Hepatocyte (in vitro differentiated cells): ENCODE data around the gene GTF3C2. TPM values are rescaled to one million over a fixed set of nuclear protein-coding genes. Genes with fewer than 3 reads are reported as not detected.

Source experiments
- DNase-seq: peaks from one replicate; pipeline ENCODE4 v3.0.0-alpha.2; 2016; ENCODE audit warnings: low spot score
- H2AFZ ChIP-seq: fragments of 200-600 bp; sonication (generic); 2 replicates; pipeline ENCODE4 v1.6.0; 2016; ENCODE audit warnings: antibody characterized with exemption, mild to moderate bottlenecking
- H3K27ac ChIP-seq: fragments of 200-600 bp; sonication (generic); 2 replicates; pipeline ENCODE4 v1.5.1; 2016; ENCODE audit warnings: mild to moderate bottlenecking
- H3K27me3 ChIP-seq: fragments of 200-600 bp; sonication (generic); 2 replicates; pipeline ENCODE4 v1.6.1; 2016
- H3K36me3 ChIP-seq: fragments of 200-600 bp; sonication (generic); replicated peaks from 2 replicates; pipeline ENCODE4 v1.5.1; 2016; ENCODE audit warnings: low read depth; ENCODE audit not compliant: insufficient read depth
- H3K4me1 ChIP-seq: fragments of 200-600 bp; sonication (generic); 2 replicates; pipeline ENCODE4 v1.5.1; 2016; ENCODE audit warnings: mild to moderate bottlenecking, moderate library complexity; ENCODE audit not compliant: insufficient read depth
- H3K4me2 ChIP-seq: fragments of 200-600 bp; sonication (generic); 2 replicates; pipeline ENCODE4 v1.6.0; 2016
- H3K4me3 ChIP-seq: fragments of 200-600 bp; sonication (generic); 2 replicates; pipeline ENCODE4 v1.5.1; 2016; ENCODE audit warnings: mild to moderate bottlenecking
- H3K79me2 ChIP-seq: fragments of 200-600 bp; sonication (generic); 2 replicates; pipeline ENCODE4 v1.6.0; 2017; ENCODE audit warnings: mild to moderate bottlenecking
- H3K9me2 ChIP-seq: fragments of 200-600 bp; sonication (generic); replicated peaks from 2 replicates; pipeline ENCODE4 v1.6.0; 2017; ENCODE audit warnings: mild to moderate bottlenecking; ENCODE audit not compliant: insufficient read depth
- H3K9me3 ChIP-seq: fragments of 200-600 bp; sonication (generic); 2 replicates; pipeline ENCODE4 v1.5.1; 2016; ENCODE audit warnings: low read depth, mild to moderate bottlenecking
- H4K20me1 ChIP-seq: fragments of 200-600 bp; sonication (generic); 2 replicates; pipeline ENCODE4 v1.6.0; 2016; ENCODE audit warnings: mild to moderate bottlenecking; ENCODE audit not compliant: insufficient read depth, poor library complexity, severe bottlenecking
- EZH2 ChIP-seq: fragments of 200-600 bp; sonication (generic); IDR thresholded peaks from 2 replicates; pipeline ENCODE4 v1.6.1; 2016; ENCODE audit warnings: antibody characterized with exemption, mild to moderate bottlenecking, borderline replicate concordance
- EZH2phosphoT487 ChIP-seq: fragments of 200-600 bp; sonication (generic); IDR thresholded peaks from one replicate; pipeline ENCODE4 v1.6.1; 2018; ENCODE audit warnings: antibody characterized with exemption, mild to moderate bottlenecking, low read depth, moderate library complexity; ENCODE audit not compliant: unreplicated experiment, severe bottlenecking
- WGBS: methylation state at CpG from one replicate; pipeline ENCODE4 v1.1.6; 2016; ENCODE audit warnings: low lambda C conversion rate; ENCODE audit errors: missing lambda C conversion rate; 5-methylcytosine and 5-hydroxymethylcytosine counted together
- polyA plus RNA-seq: library from polyadenylated mRNA; unstranded; fragments of >200 nt; fragmentation: Nextera tagmentation; extraction: Ambion mirVana; gene quantifications from 2 replicates; pipeline ENCODE4 v1.2.1, GENCODE V29; 2016
- total RNA-seq: library from RNA; depleted of rRNA; stranded (reverse); fragments of >200 nt; gene quantifications from 2 replicates; pipeline ENCODE4 v1.2.3, GENCODE V29; 2014
- TF ChIP-seq, protein P1 (sequence below): fragments of 200-600 bp; sonication (generic); IDR thresholded peaks from 2 replicates; pipeline ENCODE4 v1.5.1; 2016; ENCODE audit warnings: antibody characterized with exemption, mild to moderate bottlenecking; ENCODE audit not compliant: poor library complexity

Gene GTF3C2
- total RNA-seq (51.3 and 53.3 TPM in 2 replicates), polyA plus RNA-seq (46.8 and 58.0 TPM in 2 replicates)

DNA sequence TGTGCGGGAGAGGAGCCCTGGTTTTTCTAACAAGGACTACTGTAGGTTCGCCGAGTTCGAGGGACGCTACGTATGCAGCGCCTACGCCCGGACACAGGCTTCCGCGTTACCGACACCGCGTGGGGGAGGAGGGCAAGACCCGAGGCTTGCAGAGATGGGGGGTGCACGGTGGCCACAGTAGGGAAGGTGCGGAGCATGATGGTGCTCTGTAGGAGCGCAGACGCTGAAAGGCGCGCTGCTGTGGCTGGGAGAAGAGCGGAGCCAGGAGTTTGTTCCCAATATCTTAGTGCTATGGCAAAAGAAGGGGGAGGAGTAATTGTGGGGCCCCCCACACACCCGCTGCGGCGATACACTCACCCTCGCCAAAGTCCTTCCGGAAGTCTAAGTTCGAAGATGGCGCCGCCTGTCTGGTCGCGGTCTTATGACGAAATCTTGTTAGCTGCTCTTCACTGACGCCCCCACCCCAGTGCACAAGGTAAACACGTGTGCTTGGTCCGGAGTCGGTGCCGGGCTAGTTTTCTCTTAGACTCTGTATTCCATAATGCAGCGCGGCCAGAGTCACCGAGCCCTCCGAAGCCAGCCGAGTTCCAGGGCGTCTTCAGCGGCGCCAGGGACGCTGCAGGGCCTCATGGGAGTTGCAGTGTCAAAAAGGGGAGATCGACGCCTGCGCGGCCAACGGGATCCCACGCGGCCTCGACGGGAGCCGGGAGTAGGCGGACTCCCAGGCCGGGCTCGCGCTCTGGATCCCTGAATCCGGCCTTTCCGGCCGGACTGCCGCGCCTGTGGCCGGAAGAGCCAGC, at the start of gene GTF3C2:
TSS of gene GTF3C2 (minus strand) at position 383 of the 800 bp plus-strand sequence. CDS start 13,210 bp downstream, outside the sequence.
- Histone ChIP-seq H3K4me1 (peaks cover 25% of the 10 kb centered on the region), H3K36me3 (no peaks in the 10 kb centered on the region), H3K9me2 (no peaks in the 10 kb centered on the region), H2AFZ (peak within 1 kb of the TSS; percentile 23), H4K20me1 (no peaks in the 10 kb centered on the region), H3K27ac (peak within 1 kb of the TSS; percentile 98), H3K27me3 (no peaks in the 10 kb centered on the region), H3K4me3 (peak within 1 kb of the TSS; percentile 81), H3K79me2 (peaks cover 73% of the 10 kb centered on the region), H3K4me2 (peak within 1 kb of the TSS; percentile 87), H3K9me3 (no peaks in the 10 kb centered on the region)
- under 1% methylated on average over 67 of the region's 67 CpGs for WGBS
- TF ChIP-seq EZH2 (no peak), EZH2phosphoT487 (no peak)
- TF ChIP-seq, protein P1, sequence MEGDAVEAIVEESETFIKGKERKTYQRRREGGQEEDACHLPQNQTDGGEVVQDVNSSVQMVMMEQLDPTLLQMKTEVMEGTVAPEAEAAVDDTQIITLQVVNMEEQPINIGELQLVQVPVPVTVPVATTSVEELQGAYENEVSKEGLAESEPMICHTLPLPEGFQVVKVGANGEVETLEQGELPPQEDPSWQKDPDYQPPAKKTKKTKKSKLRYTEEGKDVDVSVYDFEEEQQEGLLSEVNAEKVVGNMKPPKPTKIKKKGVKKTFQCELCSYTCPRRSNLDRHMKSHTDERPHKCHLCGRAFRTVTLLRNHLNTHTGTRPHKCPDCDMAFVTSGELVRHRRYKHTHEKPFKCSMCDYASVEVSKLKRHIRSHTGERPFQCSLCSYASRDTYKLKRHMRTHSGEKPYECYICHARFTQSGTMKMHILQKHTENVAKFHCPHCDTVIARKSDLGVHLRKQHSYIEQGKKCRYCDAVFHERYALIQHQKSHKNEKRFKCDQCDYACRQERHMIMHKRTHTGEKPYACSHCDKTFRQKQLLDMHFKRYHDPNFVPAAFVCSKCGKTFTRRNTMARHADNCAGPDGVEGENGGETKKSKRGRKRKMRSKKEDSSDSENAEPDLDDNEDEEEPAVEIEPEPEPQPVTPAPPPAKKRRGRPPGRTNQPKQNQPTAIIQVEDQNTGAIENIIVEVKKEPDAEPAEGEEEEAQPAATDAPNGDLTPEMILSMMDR: no peak
- DNase-seq: peak; percentile 97

- H3K4me2 ChIP-seq: no peak overlapping the region
- TF ChIP-seq EZH2phosphoT487: no peak
- TF ChIP-seq, protein P1: no peak
- no peak for TF ChIP-seq EZH2
- DNase-seq: no peak
- peaks cover 34% of the 10 kb centered on the region for H4K20me1 ChIP-seq
- no peaks in the 10 kb centered on the region for H3K36me3 ChIP-seq
- no peak overlapping the region for H2AFZ ChIP-seq
- H3K79me2 ChIP-seq: peaks cover 99% of the 10 kb centered on the region
- no peaks in the 10 kb centered on the region for H3K9me2 ChIP-seq
- no peaks in the 10 kb centered on the region for H3K4me1 ChIP-seq
- H3K4me3 ChIP-seq: no peak overlapping the region
- no peaks in the 10 kb centered on the region for H3K27me3 ChIP-seq
- WGBS: 93% methylated on average over 2 of the region's 2 CpGs
- no peak overlapping the region for H3K27ac ChIP-seq
- no peaks in the 10 kb centered on the region for H3K9me3 ChIP-seq
Measured at GRCh38 chr2:27400348-27401135, 44.0 kb upstream of the GTF3C2 start.

GRCh38 chr2:27398962-27399361, 42.4 kb upstream of the GTF3C2 start:
- WGBS: 95% methylated on average over 5 of the region's 5 CpGs
- Histone ChIP-seq H3K4me3 (no peak overlapping the region), H3K36me3 (no peaks in the 10 kb centered on the region), H3K79me2 (peaks cover 100% of the 10 kb centered on the region), H3K9me2 (no peaks in the 10 kb centered on the region), H3K9me3 (no peaks in the 10 kb centered on the region), H3K27ac (no peak overlapping the region), H2AFZ (no peak overlapping the region), H4K20me1 (peaks cover 32% of the 10 kb centered on the region), H3K27me3 (no peaks in the 10 kb centered on the region), H3K4me2 (no peak overlapping the region), H3K4me1 (no peaks in the 10 kb centered on the region)
- TF ChIP-seq, protein P1: no peak
- TF ChIP-seq EZH2: no peak
- no peak for TF ChIP-seq EZH2phosphoT487
- no peak for DNase-seq
